GM19395 (cell line): ENCODE measurements around the gene HELZ2.
"Not testable (repeated sequence)": the region's sequence is repeated elsewhere in the genome, so short reads cannot be mapped to it uniquely, and the experiment has no call there.

Experiments
- ATAC-seq: cut with Tn5 transposase; IDR thresholded peaks from one replicate; pipeline ENCODE4 v1.9.1; 2021; ENCODE audit warnings: mild to moderate bottlenecking, moderate library complexity; ENCODE audit not compliant: unreplicated experiment

HELZ2 gene

GRCh38 chr20:63566395-63567135 is 7.5 kb downstream of the HELZ2 start:
- no peak for ATAC-seq

- no peak for ATAC-seq
Measured at GRCh38 chr20:63565699-63566335, 8.2 kb downstream of the HELZ2 start.

- ATAC-seq: no peak
Measured at GRCh38 chr20:63565021-63565698, 8.9 kb downstream of the HELZ2 start.

GRCh38 chr20:63564036-63564810 is 9.8 kb downstream of the HELZ2 start:
- ATAC-seq: no peak

- no peak for ATAC-seq
Measured at GRCh38 chr20:63563225-63563935, 10.7 kb downstream of the HELZ2 start.

- no peak for ATAC-seq
Measured at GRCh38 chr20:63562461-63563224, 11.4 kb downstream of the HELZ2 start.

- no peak for ATAC-seq
Measured at GRCh38 chr20:63561624-63562396, 12.2 kb downstream of the HELZ2 start.

GRCh38 chr20:63560856-63561609 is 13.0 kb downstream of the HELZ2 start:
- ATAC-seq: no peak

GRCh38 chr20:63560333-63560805 is 13.7 kb downstream of the HELZ2 start:
- no peak for ATAC-seq

- not testable (repeated sequence) for ATAC-seq
Measured at GRCh38 chr20:63559485-63560332, 14.3 kb downstream of the HELZ2 start.

- no peak for ATAC-seq
Measured at GRCh38 chr20:63558804-63559484, 15.1 kb downstream of the HELZ2 start.

- ATAC-seq: no peak
Measured at GRCh38 chr20:63557481-63557891, 16.6 kb downstream of the HELZ2 start.

- no peak for ATAC-seq
Measured at GRCh38 chr20:63556873-63557478, 17.1 kb downstream of the HELZ2 start.

- no peak for ATAC-seq
Measured at GRCh38 chr20:63555661-63556381, 18.2 kb downstream of the HELZ2 start.

GRCh38 chr20:63554361-63555278 is 19.4 kb downstream of the HELZ2 start:
- ATAC-seq: no peak
